OCI-LY7 (cell line): Measurements from ENCODE around the gene NFKBIE. TPM values are rescaled to one million over a fixed set of nuclear protein-coding genes. Genes with fewer than 3 reads are reported as not detected.

Experiments used
- BruUV-seq: library from RNA; stranded (reverse); fragments of 400-500 nt; replicated peaks from 2 replicates; lab custom pipeline; 2021; lab: Mats Ljungman, UMichigan
- CTCF ChIA-PET: fragments of 300-600 bp; sonication (Branson Sonifier 250); formaldehyde crosslinking; loops from one replicate; lab custom pipeline; 2022; ENCODE audit warnings: antibody characterized with exemption; ENCODE audit not compliant: unreplicated experiment; lab: Charles Lee
- POLR2A ChIA-PET: fragments of 300-600 bp; sonication (Branson Sonifier 250); formaldehyde crosslinking; loops from one replicate; lab custom pipeline; 2022; ENCODE audit warnings: antibody characterized with exemption; lab: Charles Lee
- DNase-seq: peaks from one replicate; pipeline ENCODE4 v3.0.0-alpha.2; 2015; ENCODE audit warnings: low spot score
- H2AFZ ChIP-seq: fragments of 200-600 bp; sonication (generic), shearing (Covaris generic); 2 replicates; pipeline ENCODE4 v1.6.1; 2014; ENCODE audit warnings: mild to moderate bottlenecking, antibody characterized with exemption, low read length, moderate library complexity
- H3K27ac ChIP-seq: fragments of 200-600 bp; sonication (generic); 2 replicates; pipeline ENCODE4 v1.5.1; 2014; ENCODE audit warnings: mixed run types, low read depth, mild to moderate bottlenecking, moderate library complexity, low read length, inconsistent platforms; ENCODE audit not compliant: poor library complexity, severe bottlenecking
- H3K36me3 ChIP-seq: fragments of 200-600 bp; sonication (generic); 2 replicates; pipeline ENCODE4 v1.6.1; 2014; ENCODE audit warnings: mild to moderate bottlenecking, antibody characterized with exemption, low read length, moderate library complexity, mixed read lengths; ENCODE audit not compliant: insufficient read depth
- H3K4me1 ChIP-seq: fragments of 200-600 bp; sonication (generic); 2 replicates; pipeline ENCODE4 v1.5.1; 2014; ENCODE audit warnings: mild to moderate bottlenecking, low read length; ENCODE audit not compliant: insufficient read depth, poor library complexity, severe bottlenecking
- H3K4me2 ChIP-seq: fragments of 200-600 bp; sonication (generic); 2 replicates; pipeline ENCODE4 v1.6.1; 2014; ENCODE audit warnings: mild to moderate bottlenecking, low read length
- H3K4me3 ChIP-seq: fragments of 200-600 bp; sonication (generic); 2 replicates; pipeline ENCODE4 v1.5.1; 2014; ENCODE audit warnings: mild to moderate bottlenecking, low read depth, low read length; ENCODE audit not compliant: poor library complexity, severe bottlenecking
- H3K79me2 ChIP-seq: fragments of 200-600 bp; sonication (generic); 2 replicates; pipeline ENCODE4 v1.6.1; 2016; ENCODE audit warnings: low read depth, mild to moderate bottlenecking, low read length, moderate library complexity, mixed read lengths; ENCODE audit not compliant: insufficient read depth
- H3K9me2 ChIP-seq: fragments of 200-600 bp; sonication (generic); 2 replicates; pipeline ENCODE4 v1.6.1; 2016; ENCODE audit warnings: mild to moderate bottlenecking, low read length, mixed read lengths; ENCODE audit not compliant: insufficient read depth
- H3K9me3 ChIP-seq: fragments of 200-600 bp; sonication (generic); 2 replicates; pipeline ENCODE4 v1.6.1; 2014; ENCODE audit warnings: mild to moderate bottlenecking, mixed run types, low read length, mixed read lengths
- H4K20me1 ChIP-seq: fragments of 200-600 bp; sonication (generic); 2 replicates; pipeline ENCODE4 v1.6.1; 2014; ENCODE audit warnings: mild to moderate bottlenecking, antibody characterized with exemption, low read length, moderate library complexity, mixed read lengths; ENCODE audit not compliant: insufficient read depth
- EZH2phosphoT487 ChIP-seq: fragments of 200-600 bp; sonication (generic); IDR thresholded peaks from 2 replicates; pipeline ENCODE4 v1.6.1; 2018; ENCODE audit warnings: low read depth, borderline replicate concordance, mild to moderate bottlenecking, mixed run types, antibody characterized with exemption, low read length, moderate library complexity, mixed read lengths
- intact Hi-C: fragments of 100-400 bp; cut with micrococcal nuclease; formaldehyde crosslinking; loops from one replicate; pipeline ENCODE4 v1.10.0; 2022; ENCODE audit not compliant: unreplicated experiment
- total RNA-seq, 2 experiments: library from RNA; depleted of rRNA in 1 of 2; stranded (reverse); fragments of >200 nt in 1 of 2; shearing (Covaris generic) in 1 of 2; gene quantifications; 2 replicates each; pipeline ENCODE4 v1.2.3, GENCODE V29; 2014 to 2022
- TF ChIP-seq, protein P1 (sequence below): fragments of 200-600 bp; sonication (generic); conservative IDR thresholded peaks from 2 replicates; pipeline ENCODE4 v1.5.1; 2014; ENCODE audit warnings: mild to moderate bottlenecking, antibody characterized with exemption, low read length, moderate library complexity, mixed read lengths

Gene NFKBIE
- total RNA-seq, 2 experiments from 2014 or later: 24.8 to 43.1 TPM

DNA sequence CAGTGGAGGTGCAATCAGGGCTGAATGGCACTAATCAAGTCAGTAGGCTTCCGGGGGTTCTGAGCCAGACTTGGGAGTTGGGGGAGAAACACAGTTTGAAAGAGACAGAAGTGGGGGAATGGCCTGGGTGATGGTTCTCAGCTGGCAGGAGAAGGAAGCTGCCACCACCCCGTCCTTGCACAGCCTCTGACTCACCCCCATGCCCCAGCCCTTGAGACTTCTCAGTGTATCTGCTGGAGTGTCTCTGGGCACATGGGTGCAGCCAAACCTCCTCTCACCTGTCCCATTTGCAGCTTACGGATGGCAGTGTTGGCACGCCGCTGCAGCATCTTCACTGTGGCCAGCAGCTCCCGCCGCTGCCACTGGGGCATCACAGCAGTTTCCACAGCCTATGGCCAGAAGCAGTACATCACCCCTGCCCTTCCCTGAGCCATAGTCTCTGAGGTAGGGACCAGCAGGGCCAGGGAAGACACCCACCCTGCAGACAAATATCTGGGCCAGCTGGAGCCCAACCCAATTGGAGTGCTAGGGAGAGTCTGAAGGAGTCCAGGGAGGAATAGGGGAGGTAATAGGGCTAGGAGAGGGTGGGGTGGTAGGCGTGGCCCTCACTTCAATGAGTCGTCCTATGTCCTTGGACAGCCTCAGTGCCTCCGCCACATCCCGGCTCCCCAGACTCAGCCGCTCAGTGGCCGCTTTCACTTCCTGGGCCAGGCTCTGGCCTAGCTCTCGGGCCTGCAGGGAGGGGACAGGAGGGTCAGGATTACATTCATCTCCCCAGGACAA, 36.6 kb upstream of the NFKBIE start:
- H3K79me2 ChIP-seq: no peaks in the 10 kb centered on the region
- peaks cover 65% of the 10 kb centered on the region for H3K36me3 ChIP-seq
- ChIA-PET POLR2A (no interaction called here), CTCF (no interaction called here)
- H3K4me2 ChIP-seq: no peak overlapping the region
- no peak for TF ChIP-seq EZH2phosphoT487
- TF ChIP-seq, protein P1, sequence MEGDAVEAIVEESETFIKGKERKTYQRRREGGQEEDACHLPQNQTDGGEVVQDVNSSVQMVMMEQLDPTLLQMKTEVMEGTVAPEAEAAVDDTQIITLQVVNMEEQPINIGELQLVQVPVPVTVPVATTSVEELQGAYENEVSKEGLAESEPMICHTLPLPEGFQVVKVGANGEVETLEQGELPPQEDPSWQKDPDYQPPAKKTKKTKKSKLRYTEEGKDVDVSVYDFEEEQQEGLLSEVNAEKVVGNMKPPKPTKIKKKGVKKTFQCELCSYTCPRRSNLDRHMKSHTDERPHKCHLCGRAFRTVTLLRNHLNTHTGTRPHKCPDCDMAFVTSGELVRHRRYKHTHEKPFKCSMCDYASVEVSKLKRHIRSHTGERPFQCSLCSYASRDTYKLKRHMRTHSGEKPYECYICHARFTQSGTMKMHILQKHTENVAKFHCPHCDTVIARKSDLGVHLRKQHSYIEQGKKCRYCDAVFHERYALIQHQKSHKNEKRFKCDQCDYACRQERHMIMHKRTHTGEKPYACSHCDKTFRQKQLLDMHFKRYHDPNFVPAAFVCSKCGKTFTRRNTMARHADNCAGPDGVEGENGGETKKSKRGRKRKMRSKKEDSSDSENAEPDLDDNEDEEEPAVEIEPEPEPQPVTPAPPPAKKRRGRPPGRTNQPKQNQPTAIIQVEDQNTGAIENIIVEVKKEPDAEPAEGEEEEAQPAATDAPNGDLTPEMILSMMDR: no peak
- BruUV-seq: no TSS peak
- intact Hi-C loops: no loop called here
- H3K4me1 ChIP-seq: no peaks in the 10 kb centered on the region
- no peak for DNase-seq
- no peak overlapping the region for H3K27ac ChIP-seq
- no peaks in the 10 kb centered on the region for H3K9me3 ChIP-seq
- no peaks in the 10 kb centered on the region for H3K9me2 ChIP-seq
- H2AFZ ChIP-seq: no peak overlapping the region
- H3K4me3 ChIP-seq: no peak overlapping the region
- no peaks in the 10 kb centered on the region for H4K20me1 ChIP-seq

DNA sequence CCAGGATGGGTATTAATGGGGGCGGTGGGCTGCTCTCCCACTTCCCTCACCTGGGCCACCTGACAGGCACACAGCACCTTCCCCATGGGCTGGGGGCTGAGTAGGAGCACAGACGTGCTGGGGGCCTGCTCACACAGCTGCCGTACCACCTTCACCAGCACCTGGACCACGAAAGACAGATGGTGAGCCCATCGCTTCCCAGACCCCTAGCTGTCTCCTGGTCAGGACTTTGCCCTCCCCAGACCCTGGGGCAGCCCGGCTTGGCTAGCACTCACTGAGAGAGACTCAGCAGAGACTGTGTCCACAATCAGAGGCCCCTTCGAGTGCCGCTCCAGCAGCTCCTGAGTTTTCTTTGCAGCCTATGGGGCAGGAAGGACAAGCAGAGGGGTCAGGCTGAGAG, 35.8 kb upstream of the NFKBIE start:
- Histone ChIP-seq H3K4me1 (no peaks in the 10 kb centered on the region), H3K27ac (no peak overlapping the region), H4K20me1 (no peaks in the 10 kb centered on the region), H3K79me2 (no peaks in the 10 kb centered on the region), H3K36me3 (peaks cover 60% of the 10 kb centered on the region), H2AFZ (no peak overlapping the region), H3K9me3 (no peaks in the 10 kb centered on the region), H3K4me3 (no peak overlapping the region), H3K4me2 (no peak overlapping the region), H3K9me2 (no peaks in the 10 kb centered on the region)
- intact Hi-C loops: no loop called here
- CTCF ChIA-PET: no interaction called here
- no peak for DNase-seq
- BruUV-seq: no TSS peak
- no peak for TF ChIP-seq EZH2phosphoT487
- POLR2A ChIA-PET: no interaction called here

DNA sequence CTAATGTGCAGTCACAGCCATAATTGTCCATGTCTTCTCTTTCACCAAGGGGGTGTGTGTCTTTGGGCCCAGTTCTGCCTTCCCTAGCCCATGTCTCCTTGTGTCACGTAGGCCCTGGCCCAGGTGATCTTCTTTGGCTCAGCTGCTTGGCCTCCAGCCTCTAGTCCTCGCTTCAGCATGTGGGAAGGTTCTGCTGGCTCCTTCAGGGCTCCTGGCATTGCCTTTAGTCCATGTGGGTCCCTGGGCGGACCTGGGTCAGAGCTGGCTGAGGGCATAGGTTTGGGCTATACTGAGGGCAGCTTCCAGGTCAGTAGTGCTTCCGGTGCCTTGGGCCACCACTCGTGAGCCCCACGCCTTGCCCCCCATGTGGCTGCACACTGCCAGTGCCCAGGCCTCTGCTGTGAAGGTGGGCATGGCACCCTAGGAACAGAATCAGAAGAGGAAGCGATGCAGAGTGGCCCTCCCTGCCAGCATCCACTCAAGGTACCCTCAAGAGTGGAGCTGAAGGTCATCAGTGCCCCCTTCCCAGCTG, 35.0 kb upstream of the NFKBIE start:
- H3K36me3 ChIP-seq: peaks cover 53% of the 10 kb centered on the region
- no peak overlapping the region for H3K27ac ChIP-seq
- no peak overlapping the region for H2AFZ ChIP-seq
- no peaks in the 10 kb centered on the region for H3K9me3 ChIP-seq
- no TSS peak for BruUV-seq
- intact Hi-C loops: no loop called here
- H3K79me2 ChIP-seq: no peaks in the 10 kb centered on the region
- no peak overlapping the region for H3K4me2 ChIP-seq
- H3K4me3 ChIP-seq: no peak overlapping the region
- no peaks in the 10 kb centered on the region for H4K20me1 ChIP-seq
- POLR2A ChIA-PET: no interaction called here
- H3K9me2 ChIP-seq: no peaks in the 10 kb centered on the region
- no peak for DNase-seq
- no peaks in the 10 kb centered on the region for H3K4me1 ChIP-seq
- no peak for TF ChIP-seq EZH2phosphoT487
- TF ChIP-seq, protein P1: no peak
- CTCF ChIA-PET: no interaction called here
